Left renal cortex interstitium (tissue), 4 donors: Measurements from ENCODE around the gene NDUFB1. TPM values are rescaled to one million over a fixed set of nuclear protein-coding genes. Genes with fewer than 3 reads are reported as not detected.

Experiments
- DNase-seq, 4 donors: peaks; one replicate each; pipeline ENCODE4 v3.0.0-alpha.2; 2013; ENCODE audit warnings: low read depth in 4 of 4, low spot score in 2 of 4, missing footprints in 1 of 4
- polyA plus RNA-seq, 4 donors: library from polyadenylated mRNA; unstranded; fragments of 120-200 nt; gene quantifications; one replicate each; pipeline ENCODE4 v1.2.1, GENCODE V29; 2013; ENCODE audit not compliant: insufficient read length in 4 of 4

Gene NDUFB1
- polyA plus RNA-seq, 4 donors = 157 to 204 (median 183) TPM

DNA sequence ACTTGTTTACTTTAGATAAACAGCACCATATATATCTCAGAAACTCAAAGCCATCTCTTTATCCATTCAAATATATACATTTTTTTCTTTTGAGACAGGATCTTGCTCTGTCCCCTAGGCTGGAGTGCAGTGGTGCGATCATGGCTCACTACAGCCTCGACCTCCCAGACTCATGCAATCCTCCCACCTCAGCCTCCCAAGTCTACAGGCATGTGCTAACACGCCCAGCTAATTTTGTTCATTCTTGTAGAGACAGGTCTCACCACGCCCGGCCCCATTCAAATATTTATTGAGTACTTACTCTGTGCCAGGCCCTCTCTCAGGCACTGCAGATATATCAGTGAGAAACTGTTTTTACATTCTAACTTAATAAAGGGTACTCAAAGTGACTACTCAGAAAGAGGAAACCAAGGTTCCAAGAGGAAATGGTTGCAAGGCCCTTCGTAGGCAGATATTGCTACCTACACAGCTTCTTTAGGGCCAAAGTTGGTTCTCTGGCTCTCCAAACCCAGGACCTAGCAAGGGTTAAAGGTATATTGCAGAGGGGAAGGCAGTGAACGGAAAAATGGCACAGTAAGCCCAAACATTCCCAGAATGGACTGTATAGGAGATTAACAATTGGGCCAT is 18.0 kb downstream of the NDUFB1 start:
- DNase-seq = no peak

DNA sequence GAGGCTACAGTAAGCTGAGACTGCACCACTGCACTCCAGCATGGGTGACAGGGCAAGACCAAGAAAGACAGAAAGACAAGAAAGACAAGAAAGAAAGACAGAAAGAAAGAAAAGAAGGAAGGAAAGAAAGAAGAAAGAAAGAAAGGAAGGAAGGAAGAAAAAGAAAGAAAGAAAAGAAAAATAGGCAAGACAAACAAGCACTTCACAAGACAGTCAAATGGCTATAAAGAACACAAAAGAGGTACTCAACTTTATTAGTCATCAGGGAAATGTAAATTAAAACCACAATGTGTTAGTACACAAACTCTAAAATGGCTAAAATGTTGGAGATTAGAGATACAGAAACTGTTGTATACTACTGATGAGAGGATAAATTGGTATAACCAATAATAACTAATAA is 21.7 kb downstream of the NDUFB1 start:
- DNase-seq = no peak

DNA sequence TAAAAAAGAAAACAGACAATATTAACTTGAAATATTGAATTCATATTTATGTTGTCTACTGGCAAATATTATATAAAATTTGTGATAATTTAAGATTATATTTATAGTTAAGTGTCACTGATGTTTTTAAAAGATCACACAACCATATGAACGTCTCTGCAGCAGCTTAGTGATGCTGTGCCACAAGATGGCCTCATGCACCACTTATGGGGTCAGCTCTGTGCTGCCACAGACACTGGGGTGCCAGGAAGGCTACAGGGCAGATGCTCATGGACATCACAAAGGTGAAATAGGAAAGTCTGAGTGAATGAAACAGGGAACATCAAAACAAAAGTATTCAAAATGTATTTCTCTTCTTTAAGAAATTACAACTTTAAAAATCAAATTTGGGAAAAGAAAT is 28.2 kb downstream of the NDUFB1 start:
- DNase-seq = no peak

DNA sequence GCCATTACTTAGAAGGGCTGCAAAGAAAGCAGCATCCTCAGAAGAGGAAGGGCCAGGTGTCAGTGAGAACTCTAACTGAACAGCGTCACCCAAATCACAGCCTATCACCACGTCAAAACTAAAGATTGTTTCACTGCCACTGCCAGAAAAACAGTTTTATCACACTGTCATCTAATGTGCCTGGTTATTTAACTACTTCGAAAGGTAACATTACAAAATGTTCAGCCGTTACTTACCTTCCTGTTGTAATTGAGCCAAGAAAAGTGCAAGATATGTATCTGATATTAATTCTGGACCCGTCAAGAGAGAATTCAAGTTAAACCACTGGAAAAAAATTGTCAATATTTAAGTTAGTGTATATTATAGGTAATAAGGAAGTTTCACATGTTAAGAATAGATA is 33.0 kb downstream of the NDUFB1 start:
- no peak for DNase-seq

DNA sequence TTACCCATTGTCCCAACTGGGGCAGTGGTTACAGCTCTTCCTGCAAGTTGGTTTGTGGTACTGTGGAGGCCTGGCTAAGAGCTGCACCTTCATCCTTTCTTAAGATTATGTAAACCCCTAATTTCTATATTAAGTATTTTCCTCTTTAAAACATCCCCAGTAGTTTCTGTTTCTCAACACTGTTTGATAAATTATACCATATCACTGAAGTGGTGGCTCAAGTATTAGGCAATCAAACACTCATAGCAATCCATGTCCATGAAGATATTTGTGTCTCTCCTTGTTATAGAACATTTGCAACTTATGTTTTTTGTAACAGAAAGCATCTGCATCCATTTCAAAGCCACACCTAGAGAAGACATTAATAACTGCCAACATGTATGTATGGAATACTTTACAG is 47.0 kb downstream of the NDUFB1 start:
- DNase-seq = no peak

Other genes starting within 250 kb of the NDUFB1 start
- 100 to 1,000 TPM; 143 to 181 (median 156) TPM for gene FBLN5, start 174.0 kb downstream of the NDUFB1 start, polyA plus RNA-seq
- 10 to 100 TPM; 30.9 to 42.4 (median 35.5) TPM for gene TRIP11, start 81.6 kb downstream of the NDUFB1 start, polyA plus RNA-seq
- 10 to 100 TPM; 20.0 to 40.8 (median 31.3) TPM for gene ATXN3, start 15.1 kb downstream of the NDUFB1 start, polyA plus RNA-seq
- gene CPSF2, start 263 bp upstream of the NDUFB1 start, polyA plus RNA-seq = 10 to 100 TPM; 56.7 to 66.6 (median 62.1) TPM
- gene SLC24A4, start 201.5 kb upstream of the NDUFB1 start, polyA plus RNA-seq = under 1 TPM; 0.20 to 0.37 (median 0.27) TPM